Right lobe of liver (tissue), 4 donors: ENCODE results near the gene BRCC3.

Experiments used
- POLR2A ChIP-seq: fragments of 450-650 bp; IDR thresholded peaks from one replicate; pipeline ENCODE4 v1.6.1; 2017; ENCODE audit warnings: antibody characterized with exemption, mild to moderate bottlenecking
- TF ChIP-seq, protein P1 (sequence below), 4 donors: fragments of 200-600 bp in 3 of 4; fragments of 450-650 bp in 1 of 4; IDR thresholded peaks; one replicate each; pipeline versions ENCODE4 v1.5.1 to v1.8.0; 2016 to 2022; ENCODE audit warnings: antibody characterized with exemption in 4 of 4, mild to moderate bottlenecking in 2 of 4
- donor health status: DM: no; HTN: no; CAD: no.
- donor health status: DM: no; HTN: no; CAD: no.
- donor health status: DM: no; HTN: yes; CAD: no.

DNA sequence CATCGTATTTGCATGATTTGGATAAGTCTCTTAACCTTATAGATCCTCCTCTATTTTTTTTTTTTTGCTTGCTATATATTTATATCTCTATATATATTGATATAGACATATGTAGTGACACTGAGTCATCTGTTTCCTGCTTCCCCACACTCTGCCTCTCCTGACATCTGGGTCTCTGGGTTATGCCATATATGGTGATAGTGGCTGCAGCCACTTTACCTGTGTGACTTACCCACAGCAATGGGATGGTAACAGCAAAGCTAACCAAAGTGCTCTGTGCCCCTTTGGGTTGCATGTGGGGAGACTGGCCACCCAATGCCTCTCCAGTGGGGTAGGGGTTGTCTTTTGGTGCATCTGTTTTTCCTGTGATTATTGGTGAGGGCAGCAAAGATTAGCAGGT is 14.8 kb upstream of the BRCC3 start:
- TF ChIP-seq, protein P1, sequence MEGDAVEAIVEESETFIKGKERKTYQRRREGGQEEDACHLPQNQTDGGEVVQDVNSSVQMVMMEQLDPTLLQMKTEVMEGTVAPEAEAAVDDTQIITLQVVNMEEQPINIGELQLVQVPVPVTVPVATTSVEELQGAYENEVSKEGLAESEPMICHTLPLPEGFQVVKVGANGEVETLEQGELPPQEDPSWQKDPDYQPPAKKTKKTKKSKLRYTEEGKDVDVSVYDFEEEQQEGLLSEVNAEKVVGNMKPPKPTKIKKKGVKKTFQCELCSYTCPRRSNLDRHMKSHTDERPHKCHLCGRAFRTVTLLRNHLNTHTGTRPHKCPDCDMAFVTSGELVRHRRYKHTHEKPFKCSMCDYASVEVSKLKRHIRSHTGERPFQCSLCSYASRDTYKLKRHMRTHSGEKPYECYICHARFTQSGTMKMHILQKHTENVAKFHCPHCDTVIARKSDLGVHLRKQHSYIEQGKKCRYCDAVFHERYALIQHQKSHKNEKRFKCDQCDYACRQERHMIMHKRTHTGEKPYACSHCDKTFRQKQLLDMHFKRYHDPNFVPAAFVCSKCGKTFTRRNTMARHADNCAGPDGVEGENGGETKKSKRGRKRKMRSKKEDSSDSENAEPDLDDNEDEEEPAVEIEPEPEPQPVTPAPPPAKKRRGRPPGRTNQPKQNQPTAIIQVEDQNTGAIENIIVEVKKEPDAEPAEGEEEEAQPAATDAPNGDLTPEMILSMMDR (IDR thresholded peaks at IDR 0.05) = no peak
- no peak for TF ChIP-seq POLR2A
